ENCODE data around the gene CDH8. TPM values are rescaled to one million over a fixed set of nuclear protein-coding genes. Genes with fewer than 3 reads are reported as not detected.

Gene CDH8
- total and polyA plus RNA-seq, 7 donors, result 0.13 to 3.9 (median 0.83) TPM; not detected in 2

- H3K27ac ChIP-seq, result no peak overlapping the region
- intact Hi-C loops (cut with DNase I), result no loop called here
- no peaks in the 10 kb centered on the region for H3K27me3 ChIP-seq
- no peak overlapping the region for H3K4me3 ChIP-seq
- no peak for TF ChIP-seq POLR2AphosphoS5 (IDR thresholded peaks at IDR 0.05)
- TF ChIP-seq CTCF (IDR thresholded peaks at IDR 0.05), result no peak
- TF ChIP-seq EP300 (IDR thresholded peaks at IDR 0.05), result no peak
- TF ChIP-seq POLR2A (IDR thresholded peaks at IDR 0.05), result no peak
- H3K9me3 ChIP-seq, result no peaks in the 10 kb centered on the region
- no peaks in the 10 kb centered on the region for H3K36me3 ChIP-seq
- DNase-seq, result no peak
- no peaks in the 10 kb centered on the region for H3K4me1 ChIP-seq
Observed at GRCh38 chr16:61645561-61645960, 390.7 kb downstream of the CDH8 start.

- H3K9me3 ChIP-seq, result no peaks in the 10 kb centered on the region
- H3K27ac ChIP-seq, result no peak overlapping the region
- TF ChIP-seq CTCF (IDR thresholded peaks at IDR 0.05) (no peak), POLR2A (IDR thresholded peaks at IDR 0.05) (no peak), EP300 (IDR thresholded peaks at IDR 0.05) (no peak), POLR2AphosphoS5 (IDR thresholded peaks at IDR 0.05) (no peak)
- no peaks in the 10 kb centered on the region for H3K36me3 ChIP-seq
- intact Hi-C loops (cut with DNase I), result no loop called here
- no peak overlapping the region for H3K4me3 ChIP-seq
- H3K27me3 ChIP-seq, result no peaks in the 10 kb centered on the region
- DNase-seq, result no peak
- H3K4me1 ChIP-seq, result no peaks in the 10 kb centered on the region
- WGBS, 2 donors, result 86 to 89% methylated on average over 3 of the region's 3 CpGs
Observed at GRCh38 chr16:61644736-61645135, 391.5 kb downstream of the CDH8 start.

GRCh38 chr16:61617219-61617783 is 418.9 kb downstream of the CDH8 start:
- H3K36me3 ChIP-seq, result no peaks in the 10 kb centered on the region
- H3K9me3 ChIP-seq, result no peaks in the 10 kb centered on the region
- intact Hi-C loops (cut with DNase I), result no loop called here
- no peak for TF ChIP-seq POLR2A (IDR thresholded peaks at IDR 0.05)
- TF ChIP-seq POLR2AphosphoS5 (IDR thresholded peaks at IDR 0.05), result no peak
- no peak for TF ChIP-seq CTCF (IDR thresholded peaks at IDR 0.05)
- no peak for TF ChIP-seq EP300 (IDR thresholded peaks at IDR 0.05)
- H3K27ac ChIP-seq, result no peak overlapping the region
- WGBS, 2 donors, result 52 to 59% methylated on average over 5 of the region's 5 CpGs
- no peaks in the 10 kb centered on the region for H3K27me3 ChIP-seq
- H3K4me1 ChIP-seq, result no peaks in the 10 kb centered on the region
- no peak for DNase-seq
- no peak overlapping the region for H3K4me3 ChIP-seq

GRCh38 chr16:61616088-61616487 is 420.1 kb downstream of the CDH8 start:
- no peak overlapping the region for H3K27ac ChIP-seq
- H3K36me3 ChIP-seq, result no peaks in the 10 kb centered on the region
- no peaks in the 10 kb centered on the region for H3K4me1 ChIP-seq
- H3K4me3 ChIP-seq, result no peak overlapping the region
- H3K27me3 ChIP-seq, result no peaks in the 10 kb centered on the region
- no peak for DNase-seq
- TF ChIP-seq CTCF (IDR thresholded peaks at IDR 0.05) (no peak), POLR2AphosphoS5 (IDR thresholded peaks at IDR 0.05) (no peak), EP300 (IDR thresholded peaks at IDR 0.05) (no peak), POLR2A (IDR thresholded peaks at IDR 0.05) (no peak)
- no peaks in the 10 kb centered on the region for H3K9me3 ChIP-seq
- WGBS, 2 donors, result 82 to 87% methylated on average over 2 of the region's 2 CpGs
- intact Hi-C loops (cut with DNase I), result no loop called here

- Histone ChIP-seq H3K27ac (no peak overlapping the region), H3K27me3 (no peaks in the 10 kb centered on the region), H3K4me3 (no peak overlapping the region), H3K9me3 (no peaks in the 10 kb centered on the region), H3K4me1 (no peaks in the 10 kb centered on the region), H3K36me3 (no peaks in the 10 kb centered on the region)
- TF ChIP-seq EP300 (IDR thresholded peaks at IDR 0.05), result no peak
- TF ChIP-seq POLR2A (IDR thresholded peaks at IDR 0.05), result no peak
- no peak for TF ChIP-seq CTCF (IDR thresholded peaks at IDR 0.05)
- no peak for TF ChIP-seq POLR2AphosphoS5 (IDR thresholded peaks at IDR 0.05)
- intact Hi-C loops (cut with DNase I), result no loop called here
- WGBS, 2 donors, result 72 to 83% methylated on average over 4 of the region's 4 CpGs
- no peak for DNase-seq
Observed at GRCh38 chr16:61611847-61612491, 424.3 kb downstream of the CDH8 start.
